HG03103 (cell line): Measurements from ENCODE around the gene ESRRA.

Experiments used
- ATAC-seq: cut with Tn5 transposase; IDR thresholded peaks from one replicate; pipeline ENCODE4 v1.9.1; 2021; ENCODE audit warnings: low read depth; ENCODE audit not compliant: unreplicated experiment

Gene ESRRA

DNA sequence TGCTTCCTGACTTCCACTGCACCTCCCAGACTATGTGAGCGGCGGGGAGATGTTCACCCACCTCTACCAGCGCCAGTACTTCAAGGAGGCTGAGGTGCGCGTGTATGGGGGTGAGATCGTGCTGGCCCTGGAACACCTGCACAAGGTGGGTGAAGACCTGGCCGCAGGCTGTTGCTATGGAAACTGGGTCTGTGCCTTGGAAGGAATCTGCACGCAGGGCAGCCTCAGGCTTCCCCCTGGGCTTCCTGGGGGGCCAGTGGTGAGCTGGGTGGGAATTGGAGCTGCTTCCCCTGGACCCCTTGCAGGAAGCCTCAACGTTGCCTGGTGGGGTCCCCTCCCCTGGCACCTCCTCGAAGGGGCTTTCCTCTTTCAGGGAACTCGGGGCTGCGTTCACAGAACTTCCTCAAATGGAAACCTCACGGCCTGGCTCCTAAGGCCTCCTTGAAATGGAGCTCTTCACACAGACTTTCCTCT lies 55.2 kb downstream of the ESRRA start:
- no peak for ATAC-seq

DNA sequence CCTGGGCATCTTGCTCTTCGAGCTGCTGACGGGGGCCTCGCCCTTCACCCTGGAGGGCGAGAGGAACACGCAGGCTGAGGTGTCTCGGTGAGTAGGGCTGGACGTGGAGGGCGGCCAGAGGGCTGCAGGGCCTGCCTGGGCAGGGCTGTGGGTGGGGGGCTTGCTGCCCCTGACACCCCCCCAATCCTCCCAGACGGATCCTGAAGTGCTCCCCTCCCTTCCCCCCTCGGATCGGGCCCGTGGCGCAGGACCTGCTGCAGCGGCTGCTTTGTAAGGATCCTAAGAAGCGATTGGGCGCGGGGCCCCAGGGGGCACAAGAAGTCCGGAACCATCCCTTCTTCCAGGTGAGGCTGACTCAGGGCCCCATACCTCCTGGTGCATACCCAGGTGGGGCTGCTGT lies 56.3 kb downstream of the ESRRA start:
- ATAC-seq, result no peak

DNA sequence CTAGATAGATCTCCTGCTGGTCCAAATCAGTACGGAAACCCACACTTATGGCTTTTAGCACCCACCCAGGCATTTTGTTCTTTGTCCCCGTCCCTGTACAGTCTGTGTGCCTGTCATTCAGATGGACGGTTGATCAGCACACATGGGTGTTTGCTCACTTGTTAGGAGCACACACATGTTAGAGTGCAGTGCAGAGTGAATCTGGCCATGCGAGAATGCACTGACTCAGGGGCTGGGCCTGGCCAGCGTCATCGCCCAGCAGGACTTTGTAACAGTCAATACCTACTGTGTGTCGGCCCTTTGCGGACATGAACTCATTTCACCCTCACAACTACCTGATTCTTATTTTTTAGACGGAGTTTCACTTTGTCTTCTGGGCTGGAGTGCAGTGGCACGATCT lies 57.0 kb downstream of the ESRRA start:
- no peak for ATAC-seq

DNA sequence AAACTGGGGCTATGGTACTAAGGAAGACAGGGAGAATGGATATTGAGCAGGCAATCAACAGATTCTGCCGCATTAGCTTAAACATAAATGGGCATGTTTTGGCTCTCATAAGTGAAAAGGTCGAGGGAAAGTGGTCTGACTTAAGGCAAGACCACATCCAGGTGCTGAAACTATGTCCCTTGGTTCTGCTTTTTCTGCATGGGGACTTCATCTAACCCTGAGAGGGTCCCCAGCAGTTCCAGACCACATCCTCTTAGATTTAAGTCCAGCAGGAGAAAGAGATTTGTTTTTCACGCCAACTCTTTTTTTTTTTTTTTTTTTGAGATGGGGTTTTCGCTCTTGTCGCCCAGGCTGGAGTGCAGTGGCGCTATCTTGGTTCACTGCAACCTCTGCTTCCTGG lies 59.1 kb downstream of the ESRRA start:
- no peak for ATAC-seq

DNA sequence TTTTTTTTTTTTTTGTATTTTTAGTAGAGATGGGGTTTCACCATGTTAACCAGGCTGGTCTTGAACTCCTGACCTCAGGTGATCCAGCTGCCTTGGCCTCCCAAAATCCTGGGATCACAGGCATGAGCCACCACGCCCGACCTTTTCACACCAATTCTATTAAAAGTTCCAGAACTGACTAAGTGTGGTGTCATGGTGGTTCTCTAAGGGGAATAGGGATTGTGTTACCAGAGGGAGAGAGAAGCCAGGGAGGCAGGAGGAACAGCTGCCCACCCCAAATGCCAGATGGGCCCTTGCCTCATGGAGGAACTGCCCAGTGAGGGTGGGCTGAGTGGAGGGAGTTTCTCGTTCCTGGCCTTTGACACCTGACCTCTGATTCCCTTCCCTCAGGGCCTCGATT lies 59.6 kb downstream of the ESRRA start:
- ATAC-seq, result no peak
